GM12874 (cell line): ENCODE data around the gene PPFIBP1.

Experiments
- TF ChIP-seq, protein P1 (sequence below): IDR thresholded peaks from 2 replicates; pipeline ENCODE4 v1.5.1; 2011; ENCODE audit warnings: low read depth, mild to moderate bottlenecking, control low read depth, low read length, moderate library complexity; ENCODE audit not compliant: insufficient read depth

The PPFIBP1 gene

DNA sequence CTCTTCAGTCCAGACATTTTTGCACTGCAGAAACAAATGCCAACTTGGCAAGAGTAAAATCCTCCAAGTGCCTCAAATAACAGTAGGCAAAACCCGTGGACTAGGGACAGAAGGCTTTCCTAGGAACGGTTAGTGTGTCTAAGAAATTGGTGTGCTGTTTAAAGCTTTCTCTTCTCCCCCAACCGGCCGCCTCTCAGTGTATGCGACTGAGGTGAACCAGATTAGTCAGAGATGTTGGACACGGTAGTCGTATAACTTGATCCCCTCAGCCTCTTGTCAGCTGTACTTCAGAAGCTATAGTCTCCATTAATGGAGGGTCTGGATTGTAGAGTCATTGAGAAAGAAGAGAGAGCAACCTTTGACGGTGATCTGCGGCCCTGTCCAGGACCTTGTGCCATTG is 21.7 kb downstream of the PPFIBP1 start:
- TF ChIP-seq, protein P1, sequence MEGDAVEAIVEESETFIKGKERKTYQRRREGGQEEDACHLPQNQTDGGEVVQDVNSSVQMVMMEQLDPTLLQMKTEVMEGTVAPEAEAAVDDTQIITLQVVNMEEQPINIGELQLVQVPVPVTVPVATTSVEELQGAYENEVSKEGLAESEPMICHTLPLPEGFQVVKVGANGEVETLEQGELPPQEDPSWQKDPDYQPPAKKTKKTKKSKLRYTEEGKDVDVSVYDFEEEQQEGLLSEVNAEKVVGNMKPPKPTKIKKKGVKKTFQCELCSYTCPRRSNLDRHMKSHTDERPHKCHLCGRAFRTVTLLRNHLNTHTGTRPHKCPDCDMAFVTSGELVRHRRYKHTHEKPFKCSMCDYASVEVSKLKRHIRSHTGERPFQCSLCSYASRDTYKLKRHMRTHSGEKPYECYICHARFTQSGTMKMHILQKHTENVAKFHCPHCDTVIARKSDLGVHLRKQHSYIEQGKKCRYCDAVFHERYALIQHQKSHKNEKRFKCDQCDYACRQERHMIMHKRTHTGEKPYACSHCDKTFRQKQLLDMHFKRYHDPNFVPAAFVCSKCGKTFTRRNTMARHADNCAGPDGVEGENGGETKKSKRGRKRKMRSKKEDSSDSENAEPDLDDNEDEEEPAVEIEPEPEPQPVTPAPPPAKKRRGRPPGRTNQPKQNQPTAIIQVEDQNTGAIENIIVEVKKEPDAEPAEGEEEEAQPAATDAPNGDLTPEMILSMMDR = no peak

DNA sequence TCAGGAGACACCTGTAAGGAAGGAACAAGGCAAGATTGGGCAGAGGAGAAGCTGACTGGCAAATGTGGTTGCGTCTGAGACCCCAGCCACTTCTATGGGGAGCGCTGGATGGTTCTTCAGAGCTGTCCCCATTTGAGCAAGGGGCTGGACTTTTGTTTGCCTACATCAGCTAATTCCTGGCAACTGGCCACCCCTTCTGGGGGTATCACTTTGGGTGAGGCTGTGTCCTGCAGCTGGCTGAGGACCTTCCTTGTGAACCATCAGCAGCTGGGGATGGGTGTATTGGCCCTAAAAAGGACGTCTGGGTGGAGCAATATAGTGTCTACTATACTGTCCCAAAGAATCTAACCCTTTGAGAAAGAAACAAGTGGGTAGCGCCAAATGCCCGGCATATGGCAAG is 23.6 kb downstream of the PPFIBP1 start:
- TF ChIP-seq, protein P1 = no peak

DNA sequence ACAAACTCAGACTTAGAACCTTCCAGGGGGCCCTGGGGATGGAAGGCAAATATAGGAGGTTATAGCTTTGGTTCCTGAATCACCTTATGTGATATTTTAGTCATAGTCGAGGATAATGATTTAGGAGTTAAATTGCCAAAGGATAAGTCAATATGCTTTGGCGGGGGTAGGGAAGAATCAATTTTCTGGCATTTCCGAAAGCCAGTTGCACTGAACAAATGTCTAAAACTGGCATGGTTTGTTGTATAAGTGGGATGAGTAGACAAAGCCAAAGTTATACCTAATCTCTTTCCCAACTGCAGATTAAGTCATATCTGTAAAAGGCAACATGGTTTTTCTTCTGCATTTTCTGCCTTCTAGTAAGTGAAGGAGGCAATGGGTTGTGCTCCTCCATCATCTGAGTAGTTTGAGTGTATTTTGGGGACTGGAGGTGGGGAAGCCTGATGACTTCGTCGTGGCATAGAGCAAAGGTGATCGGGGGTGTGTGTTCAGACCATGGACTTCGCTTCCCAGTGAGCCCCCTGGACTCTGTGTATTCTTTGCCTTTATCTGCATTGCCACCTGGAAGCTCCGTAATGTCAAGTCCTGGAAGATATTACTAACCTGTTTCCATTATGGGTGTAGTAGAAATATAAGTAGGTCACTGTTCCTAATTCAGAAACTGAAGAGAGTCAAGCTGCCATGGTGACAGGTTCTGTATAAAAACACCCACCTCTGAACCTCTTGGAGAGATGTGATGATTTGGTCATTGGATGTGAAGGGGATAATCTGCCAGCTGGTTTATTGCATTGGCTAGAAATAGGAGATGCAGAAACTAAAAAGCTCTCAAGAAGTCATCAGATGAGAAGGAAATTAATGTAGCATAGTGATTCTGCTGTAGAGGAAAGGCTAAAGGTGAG is 24.5 kb downstream of the PPFIBP1 start:
- TF ChIP-seq, protein P1 = no peak

DNA sequence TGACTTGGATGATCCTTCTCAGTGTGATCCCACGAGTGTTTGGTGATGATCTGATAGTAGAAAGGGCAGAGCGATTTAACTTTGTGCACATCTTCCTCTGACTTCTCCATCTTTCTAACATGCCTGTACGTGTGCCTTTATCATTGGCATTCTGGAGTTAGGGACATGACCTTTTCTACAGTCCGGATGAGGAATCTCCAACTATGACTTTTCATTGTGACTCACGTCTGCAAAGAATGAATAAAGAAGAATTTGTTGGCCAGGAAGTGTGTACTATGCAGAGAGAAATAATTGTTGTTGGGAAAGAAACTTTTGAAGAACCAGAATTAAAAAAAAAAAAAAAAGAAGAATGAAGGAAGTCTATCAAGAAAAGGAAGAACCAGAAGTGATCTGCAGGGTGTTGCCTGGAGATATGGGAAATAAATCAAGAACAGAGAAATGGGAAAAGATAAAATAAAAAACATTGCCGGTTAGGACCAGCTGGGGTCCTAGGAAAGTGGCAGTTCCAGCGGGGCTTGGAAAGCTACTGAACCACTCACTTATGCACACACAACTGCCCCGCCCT is 25.3 kb downstream of the PPFIBP1 start:
- TF ChIP-seq, protein P1 = no peak

DNA sequence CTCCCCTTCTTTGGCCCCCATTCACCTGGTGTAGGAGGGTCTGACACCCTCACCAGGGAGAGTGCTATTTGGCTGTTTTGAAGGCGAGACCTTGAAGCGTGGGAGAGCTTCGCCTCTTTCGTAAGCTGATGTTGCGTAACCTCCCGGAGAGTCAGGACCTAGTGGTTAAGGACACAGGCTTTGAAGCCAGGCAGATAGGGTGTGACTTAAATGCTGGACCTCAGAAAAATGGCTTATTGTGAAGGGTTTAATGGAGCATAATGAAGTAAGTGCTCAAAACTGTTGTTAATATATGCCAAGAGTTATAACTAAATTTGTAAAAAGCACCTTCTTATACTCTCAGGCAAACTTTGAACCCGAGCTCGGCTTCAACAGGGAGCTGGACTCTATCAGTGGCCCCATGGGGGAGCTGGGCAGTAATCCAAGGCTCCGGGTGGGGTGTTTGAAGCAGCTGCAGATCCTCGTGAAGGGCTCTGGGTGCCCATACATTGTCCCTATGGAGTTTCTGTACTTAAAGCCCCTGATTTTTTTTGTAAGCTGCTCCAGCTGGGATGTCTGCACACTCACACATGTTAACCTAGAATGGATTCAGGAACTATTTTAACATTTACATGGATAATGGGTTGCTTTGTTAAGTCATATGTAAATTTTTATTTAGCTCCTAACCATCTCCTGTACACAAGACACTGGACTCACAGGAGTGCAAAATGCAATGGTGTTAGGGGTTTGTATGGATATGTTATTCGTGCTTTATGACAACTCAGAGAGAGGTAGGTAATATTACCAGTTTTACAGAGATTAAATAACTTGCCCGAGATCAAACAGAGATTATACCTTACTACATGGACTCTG is 26.0 kb downstream of the PPFIBP1 start:
- TF ChIP-seq, protein P1 = no peak

DNA sequence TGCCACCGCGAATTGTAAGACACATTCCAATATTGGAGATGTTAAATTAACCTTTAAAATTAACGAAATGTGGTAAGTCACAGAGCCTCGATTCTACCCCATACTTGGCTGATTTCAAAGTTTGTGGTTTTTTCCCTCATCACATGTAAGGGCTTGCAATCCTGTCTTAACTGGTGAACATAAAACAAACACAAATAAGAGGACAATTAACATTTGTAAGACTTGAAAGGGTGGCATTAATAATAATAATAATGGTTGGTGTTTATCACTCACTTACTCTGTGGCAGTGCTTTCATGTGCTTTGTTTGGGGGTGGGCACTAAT is 26.6 kb downstream of the PPFIBP1 start:
- TF ChIP-seq, protein P1 = no peak
